Osteoblast (primary cell): ENCODE measurements around the gene LMF2. TPM values are rescaled to one million over a fixed set of nuclear protein-coding genes. Genes with fewer than 3 reads are reported as not detected.
A peak's percentile ranks its signal among the peaks of the same experiment; 100 is the strongest.

ENCODE experiments used
- DNase-seq: peaks from one replicate; pipeline ENCODE4 v3.0.0; 2011; ENCODE audit warnings: low spot score, mixed read lengths; ENCODE audit not compliant: insufficient read length; ENCODE audit errors: missing footprints
- H2AFZ ChIP-seq: 2 replicates; pipeline ENCODE4 v1.6.0; 2011; ENCODE audit warnings: mild to moderate bottlenecking, low read length
- H3K27ac ChIP-seq: 2 replicates; pipeline ENCODE4 v1.5.1; 2011; ENCODE audit warnings: mild to moderate bottlenecking, low read depth, low read length, moderate library complexity
- H3K27me3 ChIP-seq: 2 replicates; pipeline ENCODE4 v1.6.0; 2012; ENCODE audit warnings: mild to moderate bottlenecking, control low read depth, inconsistent platforms, low read length, moderate library complexity; ENCODE audit not compliant: insufficient read depth
- H3K36me3 ChIP-seq: 2 replicates; pipeline ENCODE4 v1.5.1; 2011; ENCODE audit warnings: mild to moderate bottlenecking, low read length, control low read depth, moderate library complexity; ENCODE audit not compliant: insufficient read depth
- H3K4me1 ChIP-seq: 2 replicates; pipeline ENCODE4 v1.5.1; 2011; ENCODE audit warnings: mild to moderate bottlenecking, low read length, control low read depth, moderate library complexity; ENCODE audit not compliant: insufficient read depth
- H3K4me2 ChIP-seq: 2 replicates; pipeline ENCODE4 v1.6.0; 2011; ENCODE audit warnings: mild to moderate bottlenecking, low read length; ENCODE audit not compliant: insufficient read depth
- H3K4me3 ChIP-seq: fragments of 200-600 bp; sonication (generic); 3 replicates; pipeline ENCODE4 v1.5.1; 2012; ENCODE audit warnings: mild to moderate bottlenecking, low read length, inconsistent platforms; ENCODE audit not compliant: insufficient read depth
- H3K79me2 ChIP-seq: 2 replicates; pipeline ENCODE4 v1.6.0; 2012; ENCODE audit warnings: mild to moderate bottlenecking, low read length, control low read depth, inconsistent platforms; ENCODE audit not compliant: insufficient read depth
- H3K9me3 ChIP-seq: 2 replicates; pipeline ENCODE4 v1.5.1; 2011; ENCODE audit warnings: low read depth, low read length, control low read depth
- H4K20me1 ChIP-seq: 2 replicates; pipeline ENCODE4 v1.6.0; 2012; ENCODE audit warnings: mild to moderate bottlenecking, low read length, control low read depth; ENCODE audit not compliant: insufficient read depth
- CTCF ChIP-seq: IDR thresholded peaks from 2 replicates; pipeline ENCODE4 v1.5.1; 2011; ENCODE audit warnings: mild to moderate bottlenecking, low read depth, low read length, moderate library complexity; ENCODE audit errors: extremely low read depth
- total RNA-seq: library from RNA; depleted of rRNA; stranded (reverse); fragments of >200 nt; gene quantifications from 2 replicates; pipeline ENCODE4 v1.2.3, GENCODE V29; 2012

LMF2 gene
- total RNA-seq, 1 donor: 56.8 TPM

GRCh38 chr22:50548040-50548920 lies 40.8 kb upstream of the LMF2 start:
- Histone ChIP-seq H2AFZ (no peak overlapping the region), H3K79me2 (no peaks in the 10 kb centered on the region), H3K27me3 (peaks cover 53% of the 10 kb centered on the region), H3K4me1 (no peaks in the 10 kb centered on the region), H3K36me3 (no peaks in the 10 kb centered on the region), H3K4me3 (no peak overlapping the region), H3K27ac (no peak overlapping the region), H3K9me3 (no peaks in the 10 kb centered on the region), H3K4me2 (no peak overlapping the region), H4K20me1 (no peaks in the 10 kb centered on the region)
- DNase-seq: peak; percentile 91
- TF ChIP-seq CTCF: no peak

GRCh38 chr22:50547263-50547985 lies 39.9 kb upstream of the LMF2 start:
- Histone ChIP-seq H3K27ac (no peak overlapping the region), H3K36me3 (no peaks in the 10 kb centered on the region), H3K9me3 (no peaks in the 10 kb centered on the region), H3K27me3 (peaks cover 53% of the 10 kb centered on the region), H3K4me3 (no peak overlapping the region), H4K20me1 (no peaks in the 10 kb centered on the region), H2AFZ (no peak overlapping the region), H3K79me2 (no peaks in the 10 kb centered on the region), H3K4me1 (peaks cover under 1% of the 10 kb centered on the region), H3K4me2 (no peak overlapping the region)
- TF ChIP-seq CTCF: no peak
- peak; percentile 79 for DNase-seq

GRCh38 chr22:50546326-50547262 lies 39.1 kb upstream of the LMF2 start:
- H3K27me3 ChIP-seq: peaks cover 53% of the 10 kb centered on the region
- H3K79me2 ChIP-seq: no peaks in the 10 kb centered on the region
- peak; percentile 87 for DNase-seq
- no peaks in the 10 kb centered on the region for H3K36me3 ChIP-seq
- no peaks in the 10 kb centered on the region for H4K20me1 ChIP-seq
- H3K4me1 ChIP-seq: peaks cover 4% of the 10 kb centered on the region
- no peak overlapping the region for H3K27ac ChIP-seq
- no peaks in the 10 kb centered on the region for H3K9me3 ChIP-seq
- H2AFZ ChIP-seq: no peak overlapping the region
- H3K4me2 ChIP-seq: no peak overlapping the region
- H3K4me3 ChIP-seq: no peak overlapping the region
- no peak for TF ChIP-seq CTCF
